Gastrocnemius medialis (tissue), 4 donors: ENCODE data around the gene INPP5F. TPM values are rescaled to one million over a fixed set of nuclear protein-coding genes. Genes with fewer than 3 reads are reported as not detected.

Experiments
- ATAC-seq, 2 donors: fragments of 150-250 bp; one replicate each; pipeline ENCODE4 v1.9.1; 2016
- DNase-seq, 2 donors: peaks; one replicate each; pipeline ENCODE4 v3.0.0-alpha.2; 2019
- H3K27ac ChIP-seq, 4 donors: fragments of 200-600 bp; sonication (generic); 1 replicate in 1 of 4; 2 replicates in 3 of 4; pipeline ENCODE4 v1.5.1; 2016 to 2018; ENCODE audit warnings: mild to moderate bottlenecking in 2 of 4, moderate library complexity in 1 of 4
- H3K27me3 ChIP-seq, 3 donors: fragments of 200-600 bp; sonication (generic) in 2 of 3; 1 replicate in 1 of 3; 2 replicates in 2 of 3; pipeline versions ENCODE4 v1.5.1 to v1.6.0; 2016 to 2019; ENCODE audit warnings: mild to moderate bottlenecking in 1 of 3, moderate library complexity in 1 of 3
- H3K36me3 ChIP-seq, 2 donors: fragments of 200-600 bp; sonication (generic) in 1 of 2; one replicate each; pipeline ENCODE4 v1.5.1; 2017 to 2018
- H3K4me1 ChIP-seq, 2 donors: fragments of 200-600 bp; sonication (generic) in 1 of 2; one replicate each; pipeline ENCODE4 v1.5.1; 2016 to 2017; ENCODE audit warnings: mild to moderate bottlenecking in 2 of 2
- H3K4me3 ChIP-seq, 4 donors: fragments of 200-600 bp; sonication (generic) in 3 of 4; 1 replicate in 1 of 4; 2 replicates in 3 of 4; pipeline ENCODE4 v1.5.1; 2016 to 2019; ENCODE audit warnings: mild to moderate bottlenecking in 2 of 4
- H3K9me3 ChIP-seq, 3 donors: fragments of 200-600 bp; sonication (generic) in 2 of 3; 1 replicate in 1 of 3; 2 replicates in 2 of 3; pipeline ENCODE4 v1.5.1; 2016 to 2019
- CTCF ChIP-seq, 5 experiments: fragments of 450-650 bp in 3 of 5; fragments of 200-600 bp in 2 of 5; sonication (generic) in 2 of 5; IDR thresholded peaks in 4 of 5; conservative IDR thresholded peaks in 1 of 5; 1 replicate in 4 of 5; 2 replicates in 1 of 5; pipeline ENCODE4 v1.5.1; 2016 to 2019; ENCODE audit warnings: antibody characterized with exemption in 5 of 5, mild to moderate bottlenecking in 3 of 5, moderate library complexity in 3 of 5
- POLR2A ChIP-seq, 2 donors: fragments of 450-650 bp; IDR thresholded peaks; one replicate each; pipeline ENCODE4 v1.6.1; 2017; ENCODE audit warnings: antibody characterized with exemption in 2 of 2, mild to moderate bottlenecking in 2 of 2, moderate library complexity in 2 of 2
- in situ Hi-C, 4 donors: fragments of 200-750 bp; cut with MboI; loops; one replicate each; pipeline versions ENCODE4 v1.15.0 to v1.8.0; 2017; ENCODE audit warnings: low sequenced_read_pairs in 4 of 4
- intact Hi-C: fragments of 100-400 bp; cut with DNase I; formaldehyde crosslinking; loops from one replicate; pipeline ENCODE4 v1.15.1; 2023; ENCODE audit warnings: low total_unique reads
- total RNA-seq, 4 donors: library from RNA; depleted of rRNA; stranded (reverse); fragments of >200 nt; gene quantifications; one replicate each; pipeline versions ENCODE4 v1.1.0 to v1.2.3, GENCODE V29; 2016

INPP5F gene
- total RNA-seq, 4 donors from 2014 or later: 8.7 to 11.6 (median 10.5) TPM

GRCh38 chr10:119713744-119714483, 11.9 kb upstream of the INPP5F start:
- no peaks in the 10 kb centered on the region for H3K27me3 ChIP-seq
- H3K4me3 ChIP-seq: no peak overlapping the region
- intact Hi-C loops (no loop called here), in situ Hi-C loops (loop anchor here in 1 of 4 donors (25.0 kb wide), 1 partner anchor 102 kb away; no protein-coding TSS in a partner anchor)
- peaks cover 8 to 9% of the 10 kb centered on the region in 2 donors for H3K4me1 ChIP-seq
- H3K36me3 ChIP-seq: no peaks in the 10 kb centered on the region
- DNase-seq: no peak
- peak overlapping the region; percentile 51 to 69 (median 56) for H3K27ac ChIP-seq
- no peaks in the 10 kb centered on the region for H3K9me3 ChIP-seq
- ATAC-seq: peak; percentile 44 to 51
- TF ChIP-seq POLR2A (IDR thresholded peaks at IDR 0.05) (no peak), CTCF (IDR thresholded peaks at IDR 0.05 in 4 of 5, conservative IDR thresholded peaks at IDR 0.05 in 1 of 5) (no peak)

- Histone ChIP-seq H3K27ac (peak overlapping the region; percentile 51 to 69 (median 56)), H3K4me1 (peaks cover 8 to 9% of the 10 kb centered on the region in 2 donors), H3K4me3 (no peak overlapping the region), H3K9me3 (no peaks in the 10 kb centered on the region), H3K27me3 (no peaks in the 10 kb centered on the region), H3K36me3 (no peaks in the 10 kb centered on the region)
- ATAC-seq: no peak
- intact Hi-C loops (no loop called here), in situ Hi-C loops (loop anchor here in 1 of 4 donors (25.0 kb wide), 1 partner anchor 102 kb away; no protein-coding TSS in a partner anchor)
- TF ChIP-seq CTCF (IDR thresholded peaks at IDR 0.05 in 4 of 5, conservative IDR thresholded peaks at IDR 0.05 in 1 of 5): no peak
- TF ChIP-seq POLR2A (IDR thresholded peaks at IDR 0.05): no peak
- no peak for DNase-seq
Observed at GRCh38 chr10:119714484-119714816, 11.4 kb upstream of the INPP5F start.

GRCh38 chr10:119715628-119716505, 10.0 kb upstream of the INPP5F start:
- Histone ChIP-seq H3K36me3 (no peaks in the 10 kb centered on the region), H3K4me3 (no peak overlapping the region), H3K27me3 (no peaks in the 10 kb centered on the region), H3K27ac (peak overlapping the region in 2 of 4 donors; percentile 24 to 25), H3K9me3 (no peaks in the 10 kb centered on the region), H3K4me1 (peaks cover 8 to 9% of the 10 kb centered on the region in 2 donors)
- ATAC-seq (no peak), DNase-seq (no peak)
- TF ChIP-seq CTCF (IDR thresholded peaks at IDR 0.05 in 4 of 5, conservative IDR thresholded peaks at IDR 0.05 in 1 of 5) (no peak), POLR2A (IDR thresholded peaks at IDR 0.05) (no peak)
- in situ Hi-C loops: loop anchor here in 1 of 4 donors (25.0 kb wide), 1 partner anchor 104 kb away; no protein-coding TSS in a partner anchor
- intact Hi-C loops: no loop called here

- intact Hi-C loops: no loop called here
- in situ Hi-C loops: loop anchor here in 1 of 4 donors (25.0 kb wide), 1 partner anchor 111 kb away; no protein-coding TSS in a partner anchor
- Histone ChIP-seq H3K27me3 (no peaks in the 10 kb centered on the region), H3K9me3 (no peaks in the 10 kb centered on the region), H3K4me1 (peaks cover 18 to 26% of the 10 kb centered on the region in 2 donors), H3K36me3 (no peaks in the 10 kb centered on the region), H3K27ac (no peak overlapping the region), H3K4me3 (no peak overlapping the region)
- no peak for TF ChIP-seq POLR2A (IDR thresholded peaks at IDR 0.05)
- no peak for TF ChIP-seq CTCF (IDR thresholded peaks at IDR 0.05 in 4 of 5, conservative IDR thresholded peaks at IDR 0.05 in 1 of 5)
- ATAC-seq (no peak), DNase-seq (no peak)
Observed at GRCh38 chr10:119723161-119723560, 2.7 kb upstream of the INPP5F start.
